NCI-H187 treated with DMSO at 0.1 percent for 48 hours (cell line): ENCODE measurements around the gene C1QTNF6.
"Not testable (repeated sequence)": the region's sequence is repeated elsewhere in the genome, so short reads cannot be mapped to it uniquely, and the experiment has no call there.

Source experiments
- DNase-seq: peaks from one replicate; lab custom pipeline; 2025; lab: John Stamatoyannopoulos, UW

C1QTNF6 gene

DNA sequence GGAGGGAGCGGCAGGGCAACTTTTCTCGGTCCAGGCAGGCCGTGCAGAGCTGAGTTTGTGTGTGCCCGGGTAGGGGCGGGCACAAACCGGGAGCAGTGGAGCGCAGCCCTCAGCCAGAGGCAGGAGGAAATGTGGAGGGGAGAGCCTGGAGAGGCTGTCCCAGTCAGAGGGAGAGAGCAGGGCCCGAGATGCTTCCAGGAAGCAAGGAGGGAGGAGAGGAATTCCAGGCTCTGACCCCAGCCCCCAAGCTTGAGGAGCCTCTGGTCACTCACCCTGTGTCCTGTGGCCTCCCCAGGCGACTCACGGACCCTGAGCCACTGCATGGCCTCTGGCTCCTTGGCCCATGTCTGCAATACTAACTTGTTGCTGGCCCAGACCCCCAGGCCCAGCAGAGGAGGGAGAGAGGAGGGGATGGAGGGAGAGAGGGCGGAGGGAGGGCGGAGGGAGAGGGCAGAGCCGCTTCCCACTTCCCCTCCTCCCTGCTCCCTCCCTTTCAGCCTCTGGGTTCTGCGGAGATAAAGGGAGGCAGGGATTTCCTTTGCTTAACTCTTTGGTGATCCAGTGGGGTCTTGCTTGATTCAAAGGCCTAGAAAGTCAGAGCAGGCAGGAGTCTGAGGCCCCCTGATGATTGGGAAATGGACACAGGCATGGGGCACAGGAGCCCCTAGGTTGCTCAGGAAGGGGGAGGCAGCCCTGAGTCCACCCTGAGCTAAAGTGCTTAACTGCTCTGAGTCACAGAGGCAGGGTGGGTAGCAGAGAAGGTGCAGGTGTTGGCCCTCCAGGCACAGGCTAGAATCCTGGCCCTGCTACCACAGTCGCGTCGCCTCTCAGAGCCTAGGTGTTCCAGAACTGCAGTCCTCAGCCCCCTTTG, at the start of gene C1QTNF6:
C1QTNF6 (minus strand) TSS at position 357 of the 871 bp plus-strand sequence; CDS start at position 323, 34 bp downstream.
- no peak for DNase-seq

DNA sequence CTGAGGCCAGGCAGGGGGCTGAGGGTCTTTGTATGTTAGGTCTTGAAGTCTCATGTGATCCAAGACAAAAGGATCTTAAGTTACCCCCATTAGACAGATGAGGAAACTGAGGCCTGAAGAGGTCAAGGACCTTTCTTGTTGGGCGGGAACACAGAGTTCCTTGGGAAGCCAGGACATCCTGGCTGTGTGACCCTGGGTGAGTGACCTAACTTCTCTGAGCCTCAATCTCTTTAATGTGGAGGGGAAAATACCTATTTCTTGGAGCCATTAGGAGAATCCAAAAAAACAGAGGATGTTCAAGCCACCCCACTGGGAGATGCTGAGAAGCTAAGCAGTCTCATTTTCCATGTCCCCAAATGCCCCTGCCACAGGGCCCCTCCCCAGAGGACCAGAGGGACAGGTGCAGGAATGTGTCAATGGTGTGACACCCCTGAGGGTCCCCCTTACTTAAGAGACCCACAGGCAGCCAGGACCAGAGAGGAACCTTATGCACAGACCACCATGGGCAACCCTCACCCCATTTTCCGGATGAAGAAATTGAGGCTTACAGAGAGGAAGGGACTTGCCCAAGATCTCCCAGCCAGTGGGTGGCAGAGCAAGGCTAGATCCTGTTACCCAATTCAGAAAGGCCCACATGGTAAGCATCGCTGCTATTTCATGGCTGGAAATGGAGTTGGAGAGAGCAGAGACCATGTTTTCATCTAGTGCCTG, 48.0 kb upstream of the C1QTNF6 start:
- DNase-seq, result no peak

DNA sequence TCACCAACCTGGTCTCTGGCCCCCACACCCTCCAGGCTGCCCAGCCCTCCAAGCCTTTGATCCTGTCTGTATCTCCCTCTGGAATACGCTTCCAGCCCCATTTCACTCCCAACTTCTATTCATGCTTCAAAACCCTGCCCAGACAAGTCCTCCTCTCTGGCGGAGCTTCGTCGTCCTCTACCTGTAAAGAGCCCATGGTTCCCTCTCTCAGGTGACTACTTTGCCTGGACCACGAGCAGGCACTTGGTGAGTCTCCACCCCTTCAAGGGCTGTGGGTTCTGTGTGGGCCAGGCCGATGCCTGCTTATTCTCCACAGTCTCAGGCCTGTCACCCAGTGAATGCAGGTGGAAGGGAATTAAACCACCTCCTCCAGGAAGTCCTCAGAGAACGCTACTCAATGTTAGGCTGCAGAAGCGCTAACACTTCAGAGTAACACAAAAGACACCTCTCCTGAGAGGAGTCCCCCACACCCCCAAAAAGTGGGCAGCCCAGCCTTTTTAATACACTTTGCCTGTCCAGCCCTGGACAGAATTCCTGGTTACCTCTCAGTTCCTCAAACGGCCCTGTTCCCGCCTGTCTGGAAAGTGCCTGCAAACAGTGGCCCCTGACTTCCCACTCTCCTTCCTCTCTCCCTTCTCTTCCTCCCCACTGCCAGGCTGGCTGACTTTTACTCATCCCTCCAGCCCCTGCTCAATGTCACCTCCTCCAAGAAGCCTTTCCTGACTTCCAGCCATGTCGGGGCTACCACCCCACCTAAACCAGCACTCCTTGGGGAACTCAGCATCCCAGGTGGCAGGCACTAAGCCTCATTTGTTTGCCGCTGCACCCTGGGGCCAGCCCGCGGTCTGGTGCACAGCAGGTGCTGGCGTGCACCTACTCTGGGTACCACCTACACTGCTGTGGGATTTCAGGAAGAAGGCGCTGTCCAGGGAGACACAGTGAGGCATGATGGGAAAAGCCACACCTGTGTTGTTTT, 47.0 kb upstream of the C1QTNF6 start:
- no peak for DNase-seq

DNA sequence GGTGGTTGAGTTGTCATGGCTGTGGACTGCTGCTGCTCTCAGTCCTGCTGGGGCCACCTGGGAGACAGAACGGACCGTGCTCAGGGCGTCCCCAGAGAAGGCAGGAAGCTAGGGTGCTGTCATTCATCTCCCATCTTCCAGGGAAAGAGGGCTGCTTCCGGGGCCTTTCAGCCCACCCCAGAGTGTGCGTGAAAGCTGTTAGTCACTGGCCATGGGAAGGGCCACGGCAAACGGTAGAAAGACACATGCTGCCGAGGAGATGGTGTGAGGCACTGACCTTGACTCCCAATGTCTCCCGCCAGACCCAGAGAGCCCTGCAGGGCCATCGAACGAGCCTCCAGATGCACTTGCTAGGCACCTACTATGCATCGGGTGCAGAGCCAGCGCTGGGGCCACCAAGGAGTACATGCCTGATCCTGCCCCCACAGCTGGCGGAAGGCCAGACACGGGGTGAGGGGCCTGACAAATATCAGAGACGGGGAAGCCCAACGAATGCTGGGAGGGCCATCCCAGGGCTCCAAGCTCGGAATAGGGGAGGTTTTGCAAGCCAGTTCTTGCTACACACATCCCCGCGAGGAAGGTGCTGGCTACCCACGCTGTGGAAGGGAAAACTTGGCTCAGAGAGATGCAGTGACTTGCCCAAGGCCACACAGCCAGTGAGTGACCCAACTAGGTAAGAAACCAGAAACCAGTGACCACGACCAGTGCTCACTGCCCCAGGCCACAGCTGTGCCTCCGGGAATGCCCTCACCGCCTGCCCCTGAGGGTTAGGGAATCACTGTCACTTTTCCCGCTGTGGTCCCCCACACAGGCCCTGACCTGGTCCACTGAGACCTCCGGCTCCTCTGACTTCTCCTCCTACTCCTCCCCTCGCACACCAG, 45.9 kb upstream of the C1QTNF6 start:
- no peak for DNase-seq

DNA sequence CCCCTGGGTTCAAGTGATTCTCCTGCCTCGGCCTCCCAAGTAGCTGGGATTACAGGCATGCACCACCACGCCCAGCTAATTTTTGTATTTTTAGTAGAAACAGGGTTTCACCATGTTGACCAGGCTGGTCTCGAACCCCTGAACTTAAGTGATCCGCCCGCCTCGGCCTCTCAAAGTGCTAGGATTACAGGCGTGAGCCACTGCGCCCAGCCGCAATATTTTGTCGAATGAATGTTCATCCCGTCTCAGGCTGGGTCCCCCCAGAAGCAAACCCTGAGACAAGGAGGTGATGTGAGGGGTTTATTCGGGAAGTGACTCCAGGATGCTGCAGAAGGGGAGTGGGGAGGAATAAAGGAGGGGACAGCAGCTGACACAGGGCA, 45.3 kb upstream of the C1QTNF6 start:
- not testable (repeated sequence) for DNase-seq

DNA sequence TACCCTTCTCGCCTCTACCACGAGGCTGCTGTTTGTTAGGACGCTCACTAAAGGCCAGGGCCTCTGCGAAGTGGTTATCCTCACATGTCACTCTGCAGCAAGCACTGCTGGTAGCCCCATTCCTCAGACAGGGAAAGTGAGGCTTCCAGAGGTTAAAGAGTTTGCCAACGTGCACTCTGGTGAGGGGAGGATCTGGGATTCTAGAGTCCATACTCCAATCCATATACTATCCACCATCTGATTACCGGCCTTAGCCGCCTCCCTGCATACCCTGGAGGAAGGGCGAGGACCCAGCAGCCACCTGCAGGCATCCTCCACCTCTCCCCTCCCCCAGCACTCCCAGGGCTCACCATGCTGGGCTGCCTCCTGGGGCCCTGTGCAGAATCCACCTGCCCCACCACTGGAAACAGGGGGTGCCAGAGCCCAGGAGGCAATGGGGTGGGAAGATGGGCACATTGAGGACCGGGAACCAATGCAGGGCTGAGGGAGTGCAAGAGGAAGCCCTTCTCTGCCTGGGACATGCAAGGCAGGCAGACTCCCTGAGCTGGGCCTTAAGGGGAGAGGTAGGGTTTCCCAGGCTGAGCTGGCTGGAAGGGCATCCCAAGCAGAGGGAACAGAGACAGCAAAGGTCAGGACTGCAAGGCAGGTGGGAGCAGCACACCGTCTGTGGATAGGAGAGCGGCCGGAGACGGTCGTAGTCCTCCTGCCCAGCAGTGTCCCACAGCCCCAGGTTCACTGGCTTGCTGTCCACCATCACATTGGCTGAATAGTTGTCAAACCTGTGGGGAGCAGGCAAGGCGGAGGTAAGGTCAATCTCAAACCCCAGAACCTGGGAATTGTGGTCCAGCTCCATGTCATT, 44.3 kb upstream of the C1QTNF6 start:
- DNase-seq, result no peak

DNA sequence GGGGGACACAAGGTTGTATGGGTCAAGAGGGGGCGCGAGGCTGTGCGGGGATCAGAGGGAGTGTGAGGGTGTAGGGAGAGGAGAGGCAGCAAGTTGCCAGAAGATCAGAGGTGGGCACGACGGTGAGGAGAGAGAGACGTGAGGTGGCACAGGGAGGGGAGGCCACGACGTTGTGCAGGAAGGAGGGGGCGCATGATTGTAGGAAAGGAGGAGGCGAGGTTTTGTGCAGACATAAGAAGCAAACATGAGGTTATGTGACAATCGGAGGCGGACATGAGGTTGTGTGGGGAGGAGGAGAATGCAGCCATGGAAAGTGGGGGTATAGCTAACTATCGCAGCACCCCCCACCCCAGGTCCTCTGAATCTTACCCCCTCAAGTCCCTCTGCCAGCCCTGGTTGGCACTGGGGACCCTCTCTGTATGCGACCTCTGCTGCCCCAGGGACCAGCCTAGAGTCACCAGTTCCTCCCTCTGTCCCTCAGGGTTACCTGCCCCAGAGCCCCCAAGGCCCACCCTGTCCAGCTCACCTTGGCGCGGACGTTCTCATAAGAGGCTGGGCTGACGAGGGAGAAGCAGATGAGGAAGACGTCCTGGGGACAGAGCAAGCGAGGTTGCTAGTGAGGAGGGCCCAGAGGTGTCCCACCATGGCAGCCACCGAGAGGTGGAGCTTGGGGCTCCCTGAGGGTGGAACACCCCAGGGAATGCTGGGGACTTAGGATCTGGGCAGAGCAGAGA, 43.5 kb upstream of the C1QTNF6 start:
- DNase-seq, result no peak

DNA sequence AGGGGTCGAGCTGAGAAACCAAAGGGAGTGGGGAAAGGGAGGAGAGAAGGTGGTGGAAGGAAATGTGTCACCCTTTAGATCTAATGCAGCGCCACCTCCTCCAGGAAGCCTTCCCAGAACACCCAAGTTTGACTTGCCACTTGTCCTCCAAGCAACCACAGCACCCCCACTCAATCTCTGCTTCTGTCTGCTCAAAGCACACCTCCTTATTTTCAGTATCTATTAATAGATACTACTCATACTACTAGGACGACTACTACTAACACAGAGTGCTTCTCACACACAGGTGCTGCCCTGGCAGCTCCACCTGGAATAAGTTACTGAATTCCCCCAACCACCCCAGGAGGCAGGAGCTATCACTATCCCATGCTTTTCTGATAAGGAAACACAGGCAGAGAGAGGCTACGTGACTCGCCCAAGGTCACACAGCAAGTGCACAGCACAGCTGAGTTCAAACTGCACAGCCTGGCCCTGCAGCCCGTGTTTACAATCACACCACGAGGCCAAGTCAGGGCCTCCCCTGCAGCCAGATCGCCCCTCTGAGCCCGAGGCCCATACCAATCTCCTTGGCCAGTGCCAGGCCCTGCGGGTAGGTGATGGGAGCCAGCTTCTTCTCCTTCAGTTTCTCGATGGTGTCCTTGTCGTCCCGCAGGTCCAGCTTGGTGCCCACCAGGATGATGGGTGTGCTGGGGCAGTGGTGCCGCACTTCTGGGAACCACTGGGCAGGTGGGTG, 42.8 kb upstream of the C1QTNF6 start:
- no peak for DNase-seq

DNA sequence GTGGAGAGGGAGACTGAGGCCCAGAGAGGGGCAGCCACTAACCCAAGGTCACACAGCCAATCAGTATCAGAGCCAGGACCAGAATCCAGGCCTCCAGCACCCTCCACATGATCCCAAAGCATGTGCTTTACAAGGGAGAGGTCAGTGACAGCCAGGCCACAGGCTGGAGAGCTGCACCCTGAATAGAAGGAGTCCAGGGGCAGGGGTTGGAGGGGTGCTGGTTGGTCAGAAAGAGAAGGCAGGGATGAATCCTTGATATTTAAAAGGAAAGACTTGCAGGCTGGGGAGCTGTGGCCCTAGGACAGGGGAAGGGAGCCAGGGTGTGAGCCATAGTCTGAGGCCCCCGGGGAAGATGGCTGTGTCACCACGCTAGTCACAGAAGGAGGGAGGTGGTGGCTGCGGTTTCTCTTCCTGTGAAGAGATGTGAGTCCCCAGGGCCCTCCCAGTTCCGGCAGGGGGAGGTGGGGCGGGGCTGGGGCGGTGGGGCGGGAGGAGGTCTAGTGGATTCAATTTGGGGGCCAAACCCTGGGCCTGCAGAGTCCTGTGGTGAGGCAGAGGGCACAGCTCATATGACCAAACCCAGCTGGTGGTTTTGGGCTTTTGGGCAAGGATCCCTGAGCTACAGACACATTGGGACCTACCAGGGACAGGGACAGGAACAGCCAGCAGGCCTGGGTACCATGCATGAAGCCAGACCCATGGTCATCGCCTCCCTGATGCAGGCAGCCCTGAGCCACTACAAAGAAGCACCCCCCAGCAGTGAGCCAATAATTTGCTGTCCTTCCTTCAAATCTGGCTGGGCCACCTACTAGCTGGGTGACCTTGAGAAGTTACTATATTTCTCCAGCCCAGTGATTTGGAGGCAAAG, 42.0 kb upstream of the C1QTNF6 start:
- DNase-seq, result no peak

DNA sequence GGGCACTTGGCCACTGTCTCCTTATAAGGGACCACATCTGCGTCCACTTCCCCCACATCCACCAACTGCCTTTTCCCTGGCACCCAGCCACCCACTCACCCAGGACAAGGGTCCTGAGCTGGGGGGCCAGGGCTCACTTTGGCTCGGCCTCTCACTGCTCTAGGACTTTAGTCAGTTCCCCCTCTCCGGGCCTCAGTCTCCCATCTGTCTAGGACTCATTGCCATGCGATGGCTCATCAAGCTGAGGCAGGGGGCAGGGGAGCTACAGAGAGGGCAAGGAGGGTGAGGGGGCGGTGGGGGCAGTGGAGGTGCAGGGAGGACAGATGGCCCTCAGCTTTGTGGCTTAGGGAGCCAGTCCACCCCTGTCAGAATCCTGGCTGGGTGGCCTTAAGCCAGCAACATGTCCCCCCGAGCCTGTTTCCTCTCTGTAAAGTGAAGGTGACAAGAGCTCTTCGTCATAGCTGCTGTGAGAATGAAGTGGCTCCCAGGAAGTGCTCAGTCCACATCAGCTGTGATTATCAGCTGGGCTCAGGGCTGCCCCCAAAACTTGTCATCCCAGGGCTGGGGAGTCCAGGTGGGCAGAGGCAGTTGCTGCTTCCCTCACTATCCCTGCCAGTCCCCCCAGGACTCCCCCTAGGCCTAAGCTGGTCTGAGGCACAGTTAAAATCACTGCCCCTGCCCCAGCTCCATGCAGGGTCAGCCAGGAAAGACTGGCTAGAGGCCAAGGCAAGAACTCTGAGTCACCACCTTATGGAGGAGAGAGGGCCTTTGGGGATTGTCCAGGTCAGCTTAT, 41.2 kb upstream of the C1QTNF6 start:
- DNase-seq, result no peak

DNA sequence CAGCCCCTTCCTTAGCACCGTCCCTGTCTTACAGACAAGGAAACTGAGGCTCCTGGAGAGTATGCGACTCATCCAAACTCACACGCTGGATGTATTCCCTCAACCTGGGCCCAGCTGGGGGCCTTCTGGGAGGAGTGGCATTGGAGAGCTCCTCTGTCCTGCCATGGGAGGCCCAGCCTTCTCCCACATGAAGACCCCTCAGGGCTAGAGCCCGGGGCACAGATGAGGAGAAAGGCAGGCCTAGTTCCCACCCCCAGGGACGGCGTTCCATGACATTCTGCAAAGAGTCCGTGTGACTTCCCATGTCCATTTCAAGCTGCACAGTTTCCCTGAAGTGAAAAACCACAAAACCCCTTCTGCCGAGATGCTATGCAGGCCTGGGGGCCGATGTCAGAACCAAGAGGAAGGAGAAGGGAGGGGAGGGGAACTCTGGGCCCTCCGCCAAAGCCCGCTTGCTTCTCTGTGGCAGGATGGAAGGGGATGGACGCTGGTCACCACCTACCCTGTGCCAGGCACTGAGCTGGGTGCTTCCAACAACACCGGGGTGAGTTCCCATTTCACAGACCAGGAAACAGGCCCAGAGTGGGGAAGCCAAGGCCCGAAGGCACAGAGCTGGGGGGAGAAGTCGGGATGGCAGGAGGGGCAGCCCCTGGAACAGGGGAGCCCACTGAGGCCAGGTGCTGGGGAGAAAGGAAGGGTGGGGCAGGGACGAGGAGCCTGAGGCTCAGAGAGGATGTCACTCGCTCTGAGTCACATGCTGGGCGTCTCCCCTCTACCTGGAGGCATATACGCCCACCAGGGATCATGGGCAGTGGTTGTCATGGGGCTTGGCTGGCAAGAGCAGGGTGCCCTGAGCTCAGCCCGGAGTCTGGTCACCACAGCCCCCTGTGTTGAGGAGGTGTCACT, 40.3 kb upstream of the C1QTNF6 start:
- DNase-seq, result no peak

DNA sequence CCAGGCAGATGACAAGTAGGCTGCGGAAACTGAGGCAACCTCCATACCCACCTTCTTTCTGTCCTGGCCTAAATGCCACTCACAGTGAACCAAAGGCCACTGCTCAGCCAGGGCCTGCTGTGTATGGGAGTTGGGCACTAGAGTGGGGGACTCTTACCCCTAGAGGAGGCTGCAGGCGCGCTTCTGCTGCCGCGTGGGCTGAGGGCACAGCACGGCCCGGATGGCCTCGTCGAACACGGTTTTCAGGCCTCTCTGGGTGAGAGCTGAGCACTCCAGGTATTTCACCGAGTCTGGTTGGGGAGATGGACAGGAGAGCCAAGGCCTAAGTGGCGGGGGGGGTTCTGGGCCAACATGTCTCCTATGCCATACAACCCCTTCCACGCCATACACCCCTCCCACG, 38.5 kb upstream of the C1QTNF6 start:
- DNase-seq, result no peak

DNA sequence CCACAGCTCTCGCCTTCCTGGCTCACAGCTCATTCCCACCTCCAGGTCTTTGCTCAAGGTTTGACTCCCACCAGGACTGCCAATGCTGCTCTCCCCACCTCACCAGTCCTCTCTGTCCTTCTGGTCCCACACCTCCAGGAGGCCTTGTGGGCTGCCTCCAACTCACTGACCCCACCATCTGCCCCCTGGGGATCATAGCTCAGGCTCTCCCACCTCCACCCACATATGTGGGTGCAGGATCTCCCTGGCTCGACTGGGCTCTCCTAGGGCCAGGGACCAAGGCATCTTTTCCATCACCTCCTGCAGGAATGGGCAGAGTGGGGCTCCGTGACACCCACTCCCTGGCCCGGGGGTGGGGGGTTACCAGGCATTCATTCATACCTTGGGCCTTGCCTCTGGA, 38.0 kb upstream of the C1QTNF6 start:
- DNase-seq, result no peak

DNA sequence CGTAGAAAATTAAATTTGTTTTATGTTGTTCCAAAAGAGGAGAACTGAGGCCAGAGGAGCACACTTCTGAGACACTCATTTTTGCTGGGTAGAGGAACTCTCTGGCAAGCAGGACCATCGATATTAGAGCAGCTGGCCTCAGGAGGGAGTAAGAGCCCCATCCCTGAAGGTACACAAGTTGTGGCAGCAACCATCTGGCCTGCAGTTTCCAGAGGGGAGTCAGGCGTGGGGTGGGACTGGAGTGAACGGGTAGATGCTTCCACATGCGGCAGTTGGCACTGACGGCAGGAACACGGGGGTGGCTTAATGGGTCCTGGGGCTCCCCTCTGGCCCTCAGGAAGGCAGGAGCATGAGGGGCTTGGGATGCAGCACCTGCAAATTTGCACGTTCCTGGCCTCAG, 37.4 kb upstream of the C1QTNF6 start:
- DNase-seq, result no peak

DNA sequence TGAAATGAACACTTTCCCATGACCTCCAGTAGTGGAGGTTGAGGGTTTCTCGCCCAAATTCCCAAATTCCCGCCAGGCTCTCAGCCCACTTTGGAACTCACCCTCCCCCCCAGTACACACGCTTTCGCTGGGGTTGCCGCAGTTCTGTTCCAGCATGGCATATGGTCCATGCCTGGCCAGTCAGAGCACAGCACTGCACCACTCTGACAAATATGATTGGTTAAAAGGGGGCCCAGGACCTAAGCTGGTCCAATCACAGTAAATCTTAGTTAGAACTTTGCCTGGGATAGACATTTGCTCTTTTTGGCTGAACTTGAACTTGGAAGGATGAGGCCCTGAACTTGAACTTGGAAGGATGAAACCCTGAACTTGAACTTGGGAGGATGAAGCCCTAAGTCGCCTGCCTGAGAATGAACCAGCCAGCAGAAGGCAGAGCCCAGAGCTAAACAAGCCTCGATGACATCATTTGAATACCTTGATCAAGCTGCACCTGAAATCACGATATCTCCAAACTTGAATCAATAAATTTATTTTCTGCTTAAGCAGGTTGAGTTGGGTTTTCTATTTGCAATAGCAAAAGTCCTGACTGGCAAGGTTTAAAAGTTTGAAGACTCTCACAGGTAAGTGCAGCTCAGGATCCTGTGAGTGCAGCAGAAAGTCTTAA, 36.8 kb upstream of the C1QTNF6 start:
- no peak for DNase-seq
